ENCODE results near the gene ERCC6L. TPM values are rescaled to one million over a fixed set of nuclear protein-coding genes. Genes with fewer than 3 reads are reported as not detected.
"Not testable (repeated sequence)": the region's sequence is repeated elsewhere in the genome, so short reads cannot be mapped to it uniquely, and the experiment has no call there.

The ERCC6L gene
- total and polyA plus RNA-seq, 2 of the 4 experiments (the other 2 are of a cell fraction): 2.3 to 5.4 TPM

DNA sequence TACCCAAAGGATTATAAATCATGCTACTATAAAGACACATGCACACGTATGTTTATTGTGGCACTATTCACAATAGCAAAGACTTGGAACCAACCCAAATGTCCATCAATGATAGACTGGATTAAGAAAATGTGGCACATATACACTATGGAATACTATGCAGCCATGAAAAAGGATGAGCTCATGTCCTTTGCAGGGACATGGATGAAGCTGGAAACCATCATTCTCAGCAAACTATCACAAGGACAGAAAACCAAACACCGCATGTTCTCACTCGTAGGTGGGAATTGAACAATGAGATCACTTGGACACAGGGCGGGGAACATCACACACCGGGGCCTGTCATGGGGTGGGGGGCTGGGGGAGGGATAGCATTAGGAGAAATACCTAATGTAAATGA is 62.5 kb downstream of the ERCC6L start:
- H2AFZ ChIP-seq (replicated peaks; ENCODE audit: low read length, poor library complexity); DNase-seq; H3K36me3 ChIP-seq (ENCODE audit: control insufficient read depth, insufficient read depth, low read length); H2BK5ac ChIP-seq (ENCODE audit: low read depth, low read length, poor library complexity, severe bottlenecking); BruUV-seq (replicated peaks); H2AK5ac ChIP-seq (ENCODE audit: low read depth, low read length); H3K14ac ChIP-seq (replicated peaks; ENCODE audit: low read depth, low read length); H3K4ac ChIP-seq (ENCODE audit: low read depth, low read length); H3K4me2 ChIP-seq (ENCODE audit: low read depth, low read length); H2BK120ac ChIP-seq (ENCODE audit: low read depth, low read length); H3K23ac ChIP-seq (ENCODE audit: low read depth, low read length); H3K27ac ChIP-seq (ENCODE audit: insufficient read depth, low read length); H3K18ac ChIP-seq (ENCODE audit: low read depth, low read length); H2BK20ac ChIP-seq (ENCODE audit: low read depth, low read length); H2BK15ac ChIP-seq (ENCODE audit: low read depth, low read length); H3K9me1 ChIP-seq (ENCODE audit: insufficient read depth, low read length); intact Hi-C loops (cut with micrococcal nuclease); H3K4me1 ChIP-seq (ENCODE audit: control insufficient read depth, insufficient read depth, low read length); H3K79me1 ChIP-seq (ENCODE audit: low read depth in 1 of 2, low read length in 2 of 2); H2AK9ac ChIP-seq (replicated peaks; ENCODE audit: low read depth, low read length, poor library complexity); H4K20me1 ChIP-seq (ENCODE audit: insufficient read depth, low read length); CTCF ChIA-PET; H3K9me3 ChIP-seq (ENCODE audit: control insufficient read depth, insufficient read depth, low read length); in situ Hi-C loops (cut with MboI; ENCODE audit: low sequenced_read_pairs); H3K56ac ChIP-seq (ENCODE audit: extremely low read depth, insufficient read depth, low read length); H4K91ac ChIP-seq (ENCODE audit: insufficient read depth, low read depth, low read length); H4K8ac ChIP-seq (ENCODE audit: low read depth in 2 of 2, low read length in 2 of 2); POLR2A ChIA-PET (ENCODE audit: unreplicated experiment); H4K5ac ChIP-seq (ENCODE audit: low read depth, low read length); H3K4me3 ChIP-seq (ENCODE audit: insufficient read depth, low read depth, low read length); dilution Hi-C loops (cut with HindIII; ENCODE audit: low sequenced_read_pairs, unreplicated experiment); H3K9ac ChIP-seq (ENCODE audit: low read depth, low read length); ATAC-seq (ENCODE audit: low read depth): not testable (repeated sequence)
- no CpG with 5 or more reads among the region's 5 CpGs for WGBS, 2 experiments (ENCODE audit: extremely low coverage in 2 of 2, insufficient read length in 1 of 2)
- H3K27me3 ChIP-seq (ENCODE audit: control insufficient read depth, insufficient read depth, low read length): peaks cover 13% of the 10 kb centered on the region

Measured in IMR-90 (cell line).